Parathyroid adenoma (tissue), 2 donors: ENCODE measurements around the gene UNC5C.

Experiments
- H2AFZ ChIP-seq: fragments of 300-600 bp; sonication (generic); one replicate; pipeline ENCODE4 v1.7.0; 2017; ENCODE audit warnings: antibody characterized with exemption, mild to moderate bottlenecking
- H3K27ac ChIP-seq: fragments of 300-600 bp; sonication (generic); one replicate; pipeline ENCODE4 v1.7.0; 2017
- H3K27me3 ChIP-seq: fragments of 300-600 bp; sonication (generic); one replicate; pipeline ENCODE4 v1.7.0; 2017; ENCODE audit warnings: low read length; ENCODE audit not compliant: control insufficient read depth, insufficient read depth
- H3K36me3 ChIP-seq: fragments of 300-600 bp; sonication (generic); one replicate; pipeline ENCODE4 v1.7.0; 2017; ENCODE audit warnings: low read length; ENCODE audit not compliant: control insufficient read depth, insufficient read depth
- H3K4me1 ChIP-seq: fragments of 300-600 bp; sonication (generic); one replicate; pipeline ENCODE4 v1.7.0; 2017; ENCODE audit warnings: control low read depth
- H3K4me2 ChIP-seq: fragments of 300-600 bp; sonication (generic); one replicate; pipeline ENCODE4 v1.7.0; 2017; ENCODE audit warnings: low read length
- H3K4me3 ChIP-seq: fragments of 300-600 bp; sonication (generic); one replicate; pipeline ENCODE4 v1.7.0; 2017; ENCODE audit warnings: low read depth, low read length
- H3K79me2 ChIP-seq: fragments of 300-600 bp; sonication (generic); one replicate; pipeline ENCODE4 v1.7.0; 2017; ENCODE audit warnings: control low read depth
- H3K9ac ChIP-seq: fragments of 300-600 bp; sonication (generic); one replicate; pipeline ENCODE4 v1.7.0; 2017; ENCODE audit warnings: mild to moderate bottlenecking
- H3K9me3 ChIP-seq: fragments of 300-600 bp; sonication (generic); one replicate; pipeline ENCODE4 v1.7.0; 2017; ENCODE audit warnings: low read length; ENCODE audit not compliant: control insufficient read depth
- TF ChIP-seq, protein P1 (sequence below): fragments of 300-600 bp; sonication (generic); IDR thresholded peaks from one replicate; pipeline ENCODE4 v1.7.0; 2017; ENCODE audit warnings: antibody characterized with exemption, mild to moderate bottlenecking
- donor health status: primary hyperparathyroidism.

Gene UNC5C

GRCh38 chr4:95590615-95591014 lies 41.8 kb upstream of the UNC5C start:
- no peaks in the 10 kb centered on the region for H3K79me2 ChIP-seq

GRCh38 chr4:95585016-95585695 lies 36.4 kb upstream of the UNC5C start:
- H3K27ac ChIP-seq, result no peak overlapping the region

More at GRCh38 chr4:95590615-95591014, 41.8 kb upstream of the UNC5C start:
- H3K27ac ChIP-seq, result no peak overlapping the region
- H3K4me2 ChIP-seq, result no peak overlapping the region
- no peaks in the 10 kb centered on the region for H3K36me3 ChIP-seq
- no peaks in the 10 kb centered on the region for H3K27me3 ChIP-seq
- TF ChIP-seq, protein P1, sequence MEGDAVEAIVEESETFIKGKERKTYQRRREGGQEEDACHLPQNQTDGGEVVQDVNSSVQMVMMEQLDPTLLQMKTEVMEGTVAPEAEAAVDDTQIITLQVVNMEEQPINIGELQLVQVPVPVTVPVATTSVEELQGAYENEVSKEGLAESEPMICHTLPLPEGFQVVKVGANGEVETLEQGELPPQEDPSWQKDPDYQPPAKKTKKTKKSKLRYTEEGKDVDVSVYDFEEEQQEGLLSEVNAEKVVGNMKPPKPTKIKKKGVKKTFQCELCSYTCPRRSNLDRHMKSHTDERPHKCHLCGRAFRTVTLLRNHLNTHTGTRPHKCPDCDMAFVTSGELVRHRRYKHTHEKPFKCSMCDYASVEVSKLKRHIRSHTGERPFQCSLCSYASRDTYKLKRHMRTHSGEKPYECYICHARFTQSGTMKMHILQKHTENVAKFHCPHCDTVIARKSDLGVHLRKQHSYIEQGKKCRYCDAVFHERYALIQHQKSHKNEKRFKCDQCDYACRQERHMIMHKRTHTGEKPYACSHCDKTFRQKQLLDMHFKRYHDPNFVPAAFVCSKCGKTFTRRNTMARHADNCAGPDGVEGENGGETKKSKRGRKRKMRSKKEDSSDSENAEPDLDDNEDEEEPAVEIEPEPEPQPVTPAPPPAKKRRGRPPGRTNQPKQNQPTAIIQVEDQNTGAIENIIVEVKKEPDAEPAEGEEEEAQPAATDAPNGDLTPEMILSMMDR, result no peak
- no peaks in the 10 kb centered on the region for H3K4me1 ChIP-seq
- no peak overlapping the region for H3K4me3 ChIP-seq
- H3K9me3 ChIP-seq, result no peaks in the 10 kb centered on the region
- no peak overlapping the region for H2AFZ ChIP-seq
- H3K9ac ChIP-seq, result no peak overlapping the region

GRCh38 chr4:95580226-95580625 lies 31.5 kb upstream of the UNC5C start:
- Histone ChIP-seq H3K9ac (no peak overlapping the region), H3K4me2 (no peak overlapping the region), H3K27ac (no peak overlapping the region), H3K79me2 (no peaks in the 10 kb centered on the region), H3K9me3 (no peaks in the 10 kb centered on the region), H3K27me3 (no peaks in the 10 kb centered on the region), H3K4me3 (no peak overlapping the region), H2AFZ (no peak overlapping the region), H3K4me1 (no peaks in the 10 kb centered on the region), H3K36me3 (no peaks in the 10 kb centered on the region)
- TF ChIP-seq, protein P1, result no peak

More at GRCh38 chr4:95585016-95585695, 36.4 kb upstream of the UNC5C start:
- Histone ChIP-seq H3K79me2 (no peaks in the 10 kb centered on the region), H3K4me2 (no peak overlapping the region), H2AFZ (no peak overlapping the region), H3K4me3 (no peak overlapping the region), H3K27me3 (no peaks in the 10 kb centered on the region), H3K4me1 (no peaks in the 10 kb centered on the region), H3K9me3 (no peaks in the 10 kb centered on the region), H3K36me3 (no peaks in the 10 kb centered on the region), H3K9ac (no peak overlapping the region)
- TF ChIP-seq, protein P1, result no peak

- Histone ChIP-seq H3K9ac (no peak overlapping the region), H3K4me1 (no peaks in the 10 kb centered on the region), H3K36me3 (no peaks in the 10 kb centered on the region), H3K79me2 (no peaks in the 10 kb centered on the region), H3K4me2 (no peak overlapping the region), H2AFZ (no peak overlapping the region), H3K27me3 (no peaks in the 10 kb centered on the region), H3K27ac (no peak overlapping the region), H3K4me3 (no peak overlapping the region), H3K9me3 (peaks cover 2% of the 10 kb centered on the region)
- TF ChIP-seq, protein P1, result no peak
Observed at GRCh38 chr4:95572304-95572991, 23.7 kb upstream of the UNC5C start.
